ENCODE measurements around the gene KCNB1.

DNA sequence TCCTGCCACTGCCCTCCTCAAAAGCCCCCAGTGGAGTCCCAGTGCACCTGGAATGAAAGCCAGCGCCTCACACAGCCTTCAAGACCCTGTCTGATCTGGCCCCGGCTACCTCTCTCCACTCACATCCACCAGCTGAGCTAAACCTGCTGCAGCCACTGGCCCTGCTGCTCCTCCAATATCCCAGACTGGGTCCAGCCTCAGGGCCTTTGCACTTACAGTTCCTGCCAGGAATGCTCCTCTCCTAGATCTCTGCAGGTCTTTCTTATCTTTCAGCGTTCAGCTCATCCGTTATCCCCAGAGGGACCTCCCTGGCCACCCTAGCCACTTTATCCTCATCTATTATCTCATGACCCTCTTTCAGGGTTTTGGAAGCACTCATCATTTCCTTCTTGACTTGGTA is 68.8 kb downstream of the KCNB1 start:
- TF ChIP-seq, protein P1, sequence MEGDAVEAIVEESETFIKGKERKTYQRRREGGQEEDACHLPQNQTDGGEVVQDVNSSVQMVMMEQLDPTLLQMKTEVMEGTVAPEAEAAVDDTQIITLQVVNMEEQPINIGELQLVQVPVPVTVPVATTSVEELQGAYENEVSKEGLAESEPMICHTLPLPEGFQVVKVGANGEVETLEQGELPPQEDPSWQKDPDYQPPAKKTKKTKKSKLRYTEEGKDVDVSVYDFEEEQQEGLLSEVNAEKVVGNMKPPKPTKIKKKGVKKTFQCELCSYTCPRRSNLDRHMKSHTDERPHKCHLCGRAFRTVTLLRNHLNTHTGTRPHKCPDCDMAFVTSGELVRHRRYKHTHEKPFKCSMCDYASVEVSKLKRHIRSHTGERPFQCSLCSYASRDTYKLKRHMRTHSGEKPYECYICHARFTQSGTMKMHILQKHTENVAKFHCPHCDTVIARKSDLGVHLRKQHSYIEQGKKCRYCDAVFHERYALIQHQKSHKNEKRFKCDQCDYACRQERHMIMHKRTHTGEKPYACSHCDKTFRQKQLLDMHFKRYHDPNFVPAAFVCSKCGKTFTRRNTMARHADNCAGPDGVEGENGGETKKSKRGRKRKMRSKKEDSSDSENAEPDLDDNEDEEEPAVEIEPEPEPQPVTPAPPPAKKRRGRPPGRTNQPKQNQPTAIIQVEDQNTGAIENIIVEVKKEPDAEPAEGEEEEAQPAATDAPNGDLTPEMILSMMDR (IDR thresholded peaks at IDR 0.05) = no peak
- TF ChIP-seq EP300 (IDR thresholded peaks at IDR 0.05) = no peak

Measured in tibial nerve (tissue), 4 donors.